ENCODE data around the gene TMEM86A.
A peak's percentile ranks its signal among the peaks of the same experiment; 100 is the strongest.

Gene TMEM86A

DNA sequence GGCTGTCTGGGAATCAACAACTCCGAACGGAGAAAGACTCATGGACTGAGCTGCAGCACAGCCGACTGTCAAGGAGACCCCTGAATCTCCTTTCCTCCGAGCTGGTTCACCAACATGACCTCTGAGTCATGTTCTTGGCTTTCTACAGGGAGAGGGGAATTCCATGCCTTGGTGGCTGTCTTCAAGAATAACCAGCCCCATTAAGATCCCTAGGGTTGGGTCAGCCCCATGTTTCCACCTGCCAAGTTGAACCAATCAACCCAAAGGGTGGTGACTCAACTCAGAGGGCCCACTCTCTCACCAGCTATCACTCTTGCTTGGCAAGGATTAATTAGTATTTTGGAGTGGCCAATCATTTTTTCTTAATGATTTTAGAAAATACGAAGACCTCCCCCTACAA lies 55.7 kb downstream of the TMEM86A start:
- Histone ChIP-seq H2BK15ac (ENCODE audit: low read depth, poor library complexity, severe bottlenecking) (no peak overlapping the region), H3K4me1 (ENCODE audit: control insufficient read depth, insufficient read depth, low read depth, low read length) (peaks cover 7% of the 10 kb centered on the region), H3K14ac (ENCODE audit: low read length in 2 of 2) (no peak overlapping the region), H4K91ac (ENCODE audit: low read length) (no peak overlapping the region), H3K79me1 (replicated peaks; ENCODE audit: low read length, poor library complexity, severe bottlenecking) (no peaks in the 10 kb centered on the region), H2AK5ac (ENCODE audit: low read length, severe bottlenecking) (no peak overlapping the region), H3K4ac (ENCODE audit: low read depth in 1 of 2, low read length in 2 of 2) (no peak overlapping the region), H3K4me3 (ENCODE audit: insufficient read depth in 1 of 2, low read depth in 1 of 2, low read length in 2 of 2) (no peak overlapping the region), H3K36me3 (ENCODE audit: control insufficient read depth in 1 of 2, insufficient read depth in 2 of 2, low read depth in 1 of 2, low read length in 2 of 2) (no peaks in the 10 kb centered on the region), H3K4me2 (ENCODE audit: low read length, poor library complexity, severe bottlenecking) (no peak overlapping the region), H2BK12ac (ENCODE audit: low read length in 2 of 2) (no peak overlapping the region), H3K9me3 (ENCODE audit: control insufficient read depth, low read length) (no peaks in the 10 kb centered on the region), H2BK120ac (ENCODE audit: low read depth, low read length) (no peak overlapping the region), H2BK5ac (ENCODE audit: low read depth, low read length, poor library complexity, severe bottlenecking) (no peak overlapping the region), H3K27me3 (ENCODE audit: control insufficient read depth in 1 of 2, insufficient read depth in 1 of 2, low read length in 2 of 2) (peaks cover 0 to 10% of the 10 kb centered on the region in 2 experiments), H4K8ac (ENCODE audit: low read length) (no peak overlapping the region), H3K9ac (ENCODE audit: low read length) (no peak overlapping the region), H3K27ac (ENCODE audit: low read length, poor library complexity, severe bottlenecking) (no peak overlapping the region), H3K18ac (ENCODE audit: low read depth in 1 of 2, low read length in 2 of 2) (no peak overlapping the region), H3K23ac (ENCODE audit: low read length in 2 of 2) (no peak overlapping the region), H2AFZ (ENCODE audit: low read depth, low read length) (no peak overlapping the region)
- DNase-seq: peak; percentile 40
- 18% methylated on average over 5 of the region's 5 CpGs for WGBS
